ENCODE results near the gene TAF12.
"Not testable (repeated sequence)": the region's sequence is repeated elsewhere in the genome, so short reads cannot be mapped to it uniquely, and the experiment has no call there.

The TAF12 gene

GRCh38 chr1:28602536-28603439 is 40.1 kb downstream of the TAF12 start:
- Histone ChIP-seq H3K27ac (replicated peaks) (no peak overlapping the region), H3K27me3 (ENCODE audit: insufficient read depth, poor library complexity, severe bottlenecking) (no peaks in the 10 kb centered on the region), H3K4me3 (replicated peaks; ENCODE audit: insufficient read depth, low read length) (no peak overlapping the region)
- TF ChIP-seq REST (IDR thresholded peaks at IDR 0.05; ENCODE audit: insufficient replicate concordance, low read depth) (no peak), SPI1 (IDR thresholded peaks at IDR 0.05; ENCODE audit: borderline replicate concordance, low read depth) (no peak), POLR2AphosphoS5 (IDR thresholded peaks at IDR 0.05; ENCODE audit: low read depth) (no peak), GABPA (IDR thresholded peaks at IDR 0.05; ENCODE audit: low read depth) (no peak), CTCF (IDR thresholded peaks at IDR 0.05; ENCODE audit: insufficient read depth, low read length) (peak; percentile 43)
- peak in 1 of 2 experiments; percentile 58 for DNase-seq (ENCODE audit: low read depth in 1 of 2, low spot score in 1 of 2)

DNA sequence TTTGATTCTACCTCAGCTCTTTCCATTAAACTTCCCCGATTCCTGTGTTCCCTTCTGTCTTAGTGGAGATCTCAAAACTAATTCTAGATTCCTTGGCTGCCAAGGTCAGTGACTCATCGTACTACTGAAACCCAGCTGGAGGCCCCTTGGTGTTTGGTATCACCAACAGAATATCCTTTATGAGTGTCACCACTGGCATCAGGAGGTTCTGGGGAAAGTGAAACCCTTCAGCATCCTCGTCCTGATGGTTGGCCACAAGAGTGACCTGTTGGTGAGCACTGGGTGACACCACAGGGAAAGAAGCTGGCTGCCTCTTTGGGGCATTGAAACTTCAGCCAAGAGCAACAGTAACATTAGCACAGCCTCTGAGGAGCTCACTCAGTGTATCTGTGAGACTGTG is 41.2 kb downstream of the TAF12 start:
- Histone ChIP-seq H3K27ac (replicated peaks) (no peak overlapping the region), H3K27me3 (ENCODE audit: insufficient read depth, poor library complexity, severe bottlenecking) (no peaks in the 10 kb centered on the region), H3K4me3 (replicated peaks; ENCODE audit: insufficient read depth, low read length) (no peak overlapping the region)
- DNase-seq (ENCODE audit: low read depth in 1 of 2, low spot score in 1 of 2): no peak
- TF ChIP-seq GABPA (IDR thresholded peaks at IDR 0.05; ENCODE audit: low read depth) (no peak), CTCF (IDR thresholded peaks at IDR 0.05; ENCODE audit: insufficient read depth, low read length) (no peak), REST (IDR thresholded peaks at IDR 0.05; ENCODE audit: insufficient replicate concordance, low read depth) (no peak), SPI1 (IDR thresholded peaks at IDR 0.05; ENCODE audit: borderline replicate concordance, low read depth) (no peak), POLR2AphosphoS5 (IDR thresholded peaks at IDR 0.05; ENCODE audit: low read depth) (no peak)

- not testable (repeated sequence) for H3K4me3 ChIP-seq (replicated peaks; ENCODE audit: insufficient read depth, low read length); H3K27ac ChIP-seq (replicated peaks); H3K27me3 ChIP-seq (ENCODE audit: insufficient read depth, poor library complexity, severe bottlenecking); DNase-seq (ENCODE audit: low read depth in 1 of 2, low spot score in 1 of 2)
Measured at GRCh38 chr1:28596276-28596675, 46.6 kb downstream of the TAF12 start.

DNA sequence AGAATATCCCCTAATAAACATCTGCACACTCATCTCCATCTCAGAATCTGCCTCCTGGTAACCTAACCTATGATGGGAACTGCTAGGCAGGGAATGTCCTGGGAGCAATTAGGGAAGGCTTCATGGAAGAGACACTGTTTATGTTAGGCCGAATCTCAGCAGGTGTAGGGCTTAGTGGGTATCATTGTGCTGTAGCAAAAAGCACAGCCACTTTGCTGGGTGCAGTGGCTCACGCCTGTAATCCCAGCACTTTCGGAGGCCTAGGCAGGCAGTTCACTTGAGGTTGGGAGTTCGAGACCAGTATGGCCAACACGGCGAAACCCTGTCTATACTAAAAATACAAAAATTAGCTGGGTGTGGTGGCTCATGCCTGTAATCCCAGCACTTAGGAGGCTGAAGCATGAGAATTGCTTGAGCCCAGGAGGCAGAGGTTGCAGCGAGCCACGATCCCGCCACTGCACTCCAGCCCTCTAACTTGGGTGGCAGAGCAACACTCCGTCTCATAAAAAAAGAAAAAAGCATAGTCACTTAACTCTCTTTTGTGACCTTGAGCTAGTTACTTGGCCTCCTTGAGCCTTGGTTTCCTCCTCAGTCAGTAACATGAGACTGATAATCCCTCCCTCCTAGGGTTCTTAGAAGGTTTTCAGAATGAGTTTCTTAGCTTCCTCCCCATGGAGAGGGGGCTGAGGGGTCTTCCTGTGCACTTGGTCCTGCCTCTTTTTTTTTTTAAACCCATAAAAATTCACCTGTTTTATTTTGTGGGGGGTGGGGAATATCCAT is 47.3 kb downstream of the TAF12 start:
- DNase-seq (ENCODE audit: low read depth in 1 of 2, low spot score in 1 of 2): no peak
- TF ChIP-seq GABPA (IDR thresholded peaks at IDR 0.05; ENCODE audit: low read depth) (no peak), SPI1 (IDR thresholded peaks at IDR 0.05; ENCODE audit: borderline replicate concordance, low read depth) (no peak), CTCF (IDR thresholded peaks at IDR 0.05; ENCODE audit: insufficient read depth, low read length) (no peak)
- H3K4me3 ChIP-seq (replicated peaks; ENCODE audit: insufficient read depth, low read length): no peak overlapping the region

DNA sequence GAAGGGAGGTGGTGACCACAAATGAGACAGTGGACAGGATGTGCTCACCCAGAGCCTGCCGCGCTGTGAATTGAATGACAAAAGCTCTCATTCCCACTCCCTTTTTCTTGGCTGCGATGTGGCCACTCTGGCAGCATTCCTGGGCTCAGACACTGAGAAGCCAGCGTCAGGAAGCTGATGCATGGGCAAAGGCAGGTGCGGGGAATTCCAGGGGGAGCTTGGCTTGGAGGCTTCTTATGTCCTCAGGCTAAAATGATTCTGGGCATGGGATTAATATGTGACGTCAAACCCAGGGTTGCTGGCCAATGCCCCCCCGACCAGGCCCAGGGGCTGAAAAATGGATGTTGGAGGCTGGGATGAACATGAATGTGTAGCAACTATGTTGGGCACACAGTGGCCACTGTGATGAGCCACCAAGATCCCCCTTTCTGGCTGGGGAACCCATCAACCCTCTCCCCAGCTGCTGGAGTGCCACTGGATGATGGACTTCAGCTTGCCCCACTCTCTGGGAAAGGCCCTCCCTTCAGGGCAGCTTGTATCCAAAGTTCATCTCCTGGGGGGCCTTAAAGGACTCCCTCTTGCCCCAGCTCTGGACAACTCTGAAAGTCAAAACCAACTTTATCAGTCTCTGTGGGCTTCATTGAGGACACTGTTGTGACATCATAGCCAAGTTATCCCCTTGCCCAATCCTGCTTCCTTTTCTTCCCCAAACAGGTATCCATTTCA is 48.0 kb downstream of the TAF12 start:
- H3K27me3 ChIP-seq (ENCODE audit: insufficient read depth, poor library complexity, severe bottlenecking); H3K27ac ChIP-seq (replicated peaks); DNase-seq (ENCODE audit: low read depth in 1 of 2, low spot score in 1 of 2); H3K4me3 ChIP-seq (replicated peaks; ENCODE audit: insufficient read depth, low read length): not testable (repeated sequence)

More for the DNA sequence above, 47.3 kb downstream of the TAF12 start:
- no peaks in the 10 kb centered on the region for H3K27me3 ChIP-seq (ENCODE audit: insufficient read depth, poor library complexity, severe bottlenecking)
- H3K27ac ChIP-seq (replicated peaks): no peak overlapping the region

DNA sequence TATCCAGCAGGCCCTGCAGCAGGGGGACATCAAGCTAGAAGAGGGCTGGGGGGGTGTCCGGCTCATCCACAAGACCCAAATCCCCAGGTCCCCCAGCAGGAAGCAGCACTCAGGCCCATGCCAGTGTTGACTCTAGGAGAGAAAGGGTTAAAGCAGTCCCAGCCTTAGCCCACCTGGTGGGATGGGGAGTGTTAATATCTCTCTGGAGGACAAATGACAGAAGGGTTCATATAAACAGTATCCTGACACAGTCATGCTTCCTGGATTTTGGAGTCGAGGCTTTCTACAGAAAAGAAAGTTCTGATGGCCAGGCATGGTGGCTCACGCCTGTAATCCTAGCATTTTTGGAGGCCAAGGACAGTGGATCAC is 48.9 kb downstream of the TAF12 start:
- not testable (repeated sequence) for H3K27ac ChIP-seq (replicated peaks); DNase-seq (ENCODE audit: low read depth in 1 of 2, low spot score in 1 of 2)

More for the DNA sequence above, 48.9 kb downstream of the TAF12 start:
- H3K27me3 ChIP-seq (ENCODE audit: insufficient read depth, poor library complexity, severe bottlenecking); H3K4me3 ChIP-seq (replicated peaks; ENCODE audit: insufficient read depth, low read length): not testable (repeated sequence)
